ENCODE results near the gene PARN.

DNA sequence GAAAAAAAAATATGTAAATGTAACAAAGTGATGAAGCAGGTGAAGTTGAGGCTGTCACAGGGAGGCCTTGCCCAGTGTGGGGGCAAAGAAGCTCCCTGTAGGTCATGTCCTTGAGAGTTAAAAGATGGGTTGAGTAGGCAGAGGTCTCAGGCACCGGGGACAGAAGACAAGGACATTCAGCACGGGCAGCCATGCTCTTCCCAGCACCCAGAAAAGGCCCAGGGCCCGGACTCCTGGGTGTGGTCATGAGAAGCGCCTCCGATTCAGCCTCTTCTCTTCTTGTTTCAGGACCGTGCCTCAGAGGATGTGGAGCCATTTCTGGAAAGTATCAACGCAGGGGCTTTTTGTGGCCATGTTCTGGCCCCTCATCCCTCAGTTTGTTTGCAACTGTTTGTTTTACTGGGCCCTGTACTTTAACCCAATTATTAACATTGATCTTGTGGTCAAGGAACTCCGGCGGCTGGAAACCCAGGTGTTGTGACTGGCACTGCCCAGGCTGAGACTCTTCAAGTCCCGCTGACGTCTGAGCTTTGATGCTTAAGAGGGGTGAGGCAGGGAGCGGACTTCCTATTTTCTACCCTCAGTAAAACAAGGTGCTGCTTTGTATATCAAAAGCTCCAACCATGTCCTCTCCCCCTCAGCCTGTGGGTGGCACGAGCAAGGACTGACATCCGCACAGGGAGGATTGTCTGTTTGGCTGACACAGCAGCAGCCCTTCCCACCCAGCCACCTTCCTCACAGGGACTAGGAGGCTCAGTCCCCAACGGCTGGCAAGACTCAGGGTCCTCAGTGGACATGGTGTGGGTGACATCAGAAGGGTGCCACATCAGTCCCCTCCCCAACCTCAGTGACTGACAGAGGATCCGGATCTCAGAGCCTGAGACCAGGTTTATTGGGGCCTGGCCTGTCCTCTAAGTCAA lies 37.5 kb upstream of the PARN start:
- TF ChIP-seq POLR2A (IDR thresholded peaks at IDR 0.05; ENCODE audit: extremely low read depth, insufficient read length) (no peak), MYC (IDR thresholded peaks at IDR 0.05; ENCODE audit: low read depth, low read length) (no peak)
- TF ChIP-seq, protein P1, sequence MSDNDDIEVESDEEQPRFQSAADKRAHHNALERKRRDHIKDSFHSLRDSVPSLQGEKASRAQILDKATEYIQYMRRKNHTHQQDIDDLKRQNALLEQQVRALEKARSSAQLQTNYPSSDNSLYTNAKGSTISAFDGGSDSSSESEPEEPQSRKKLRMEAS (IDR thresholded peaks at IDR 0.05; ENCODE audit: low read depth, low read length), result no peak
- TF ChIP-seq, protein P2, sequence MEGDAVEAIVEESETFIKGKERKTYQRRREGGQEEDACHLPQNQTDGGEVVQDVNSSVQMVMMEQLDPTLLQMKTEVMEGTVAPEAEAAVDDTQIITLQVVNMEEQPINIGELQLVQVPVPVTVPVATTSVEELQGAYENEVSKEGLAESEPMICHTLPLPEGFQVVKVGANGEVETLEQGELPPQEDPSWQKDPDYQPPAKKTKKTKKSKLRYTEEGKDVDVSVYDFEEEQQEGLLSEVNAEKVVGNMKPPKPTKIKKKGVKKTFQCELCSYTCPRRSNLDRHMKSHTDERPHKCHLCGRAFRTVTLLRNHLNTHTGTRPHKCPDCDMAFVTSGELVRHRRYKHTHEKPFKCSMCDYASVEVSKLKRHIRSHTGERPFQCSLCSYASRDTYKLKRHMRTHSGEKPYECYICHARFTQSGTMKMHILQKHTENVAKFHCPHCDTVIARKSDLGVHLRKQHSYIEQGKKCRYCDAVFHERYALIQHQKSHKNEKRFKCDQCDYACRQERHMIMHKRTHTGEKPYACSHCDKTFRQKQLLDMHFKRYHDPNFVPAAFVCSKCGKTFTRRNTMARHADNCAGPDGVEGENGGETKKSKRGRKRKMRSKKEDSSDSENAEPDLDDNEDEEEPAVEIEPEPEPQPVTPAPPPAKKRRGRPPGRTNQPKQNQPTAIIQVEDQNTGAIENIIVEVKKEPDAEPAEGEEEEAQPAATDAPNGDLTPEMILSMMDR (IDR thresholded peaks at IDR 0.05; ENCODE audit: low read depth, low read length), result no peak
